Measurements from ENCODE around the gene NEDD4L.

DNA sequence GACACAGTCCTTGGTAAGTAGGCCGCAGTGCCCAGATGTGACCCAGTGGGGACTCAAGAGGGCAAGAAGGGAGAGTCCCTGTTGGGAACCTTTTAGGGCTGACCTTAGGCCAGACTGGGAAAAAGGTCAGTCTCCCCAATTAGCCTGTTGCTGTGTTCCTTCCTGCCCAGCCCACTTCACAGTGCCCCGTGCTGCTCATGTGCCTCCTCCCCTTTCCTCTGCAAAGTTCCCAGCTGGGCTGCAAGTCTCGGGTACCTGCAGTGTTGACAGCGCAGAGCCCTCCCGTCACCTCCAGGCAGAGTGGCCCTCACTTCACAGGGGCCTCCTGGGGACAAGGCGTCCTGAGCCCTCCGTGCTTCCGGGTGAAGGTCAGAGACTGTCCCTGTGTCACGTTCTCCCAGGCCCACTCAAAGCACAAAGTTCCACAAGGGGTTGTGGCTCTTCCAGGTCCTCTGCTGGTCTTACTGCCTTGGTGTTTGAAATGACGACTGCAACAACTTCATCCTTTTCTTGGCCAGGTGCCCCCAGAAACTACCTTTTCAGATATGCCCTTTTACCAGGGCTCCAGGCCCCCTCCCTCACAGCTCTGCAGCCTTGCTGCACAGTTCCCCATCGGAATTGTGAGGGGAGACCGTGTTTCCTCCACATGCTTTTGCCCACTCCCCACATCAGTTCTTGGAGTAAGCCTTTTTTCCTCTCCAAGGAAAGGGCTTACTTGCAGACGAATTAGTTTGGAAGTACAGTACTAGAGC is 359.1 kb downstream of the NEDD4L start:
- TF ChIP-seq, protein P1, sequence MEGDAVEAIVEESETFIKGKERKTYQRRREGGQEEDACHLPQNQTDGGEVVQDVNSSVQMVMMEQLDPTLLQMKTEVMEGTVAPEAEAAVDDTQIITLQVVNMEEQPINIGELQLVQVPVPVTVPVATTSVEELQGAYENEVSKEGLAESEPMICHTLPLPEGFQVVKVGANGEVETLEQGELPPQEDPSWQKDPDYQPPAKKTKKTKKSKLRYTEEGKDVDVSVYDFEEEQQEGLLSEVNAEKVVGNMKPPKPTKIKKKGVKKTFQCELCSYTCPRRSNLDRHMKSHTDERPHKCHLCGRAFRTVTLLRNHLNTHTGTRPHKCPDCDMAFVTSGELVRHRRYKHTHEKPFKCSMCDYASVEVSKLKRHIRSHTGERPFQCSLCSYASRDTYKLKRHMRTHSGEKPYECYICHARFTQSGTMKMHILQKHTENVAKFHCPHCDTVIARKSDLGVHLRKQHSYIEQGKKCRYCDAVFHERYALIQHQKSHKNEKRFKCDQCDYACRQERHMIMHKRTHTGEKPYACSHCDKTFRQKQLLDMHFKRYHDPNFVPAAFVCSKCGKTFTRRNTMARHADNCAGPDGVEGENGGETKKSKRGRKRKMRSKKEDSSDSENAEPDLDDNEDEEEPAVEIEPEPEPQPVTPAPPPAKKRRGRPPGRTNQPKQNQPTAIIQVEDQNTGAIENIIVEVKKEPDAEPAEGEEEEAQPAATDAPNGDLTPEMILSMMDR (conservative IDR thresholded peaks at IDR 0.05), result no peak
- no peak for TF ChIP-seq EZH2 (IDR thresholded peaks at IDR 0.05; ENCODE audit: low read depth)

All from PC-9 (cell line).